ENCODE results near the gene KIAA0319L.
A peak's percentile ranks its signal among the peaks of the same experiment; 100 is the strongest.
"Not testable (repeated sequence)": the region's sequence is repeated elsewhere in the genome, so short reads cannot be mapped to it uniquely, and the experiment has no call there.

Gene KIAA0319L

DNA sequence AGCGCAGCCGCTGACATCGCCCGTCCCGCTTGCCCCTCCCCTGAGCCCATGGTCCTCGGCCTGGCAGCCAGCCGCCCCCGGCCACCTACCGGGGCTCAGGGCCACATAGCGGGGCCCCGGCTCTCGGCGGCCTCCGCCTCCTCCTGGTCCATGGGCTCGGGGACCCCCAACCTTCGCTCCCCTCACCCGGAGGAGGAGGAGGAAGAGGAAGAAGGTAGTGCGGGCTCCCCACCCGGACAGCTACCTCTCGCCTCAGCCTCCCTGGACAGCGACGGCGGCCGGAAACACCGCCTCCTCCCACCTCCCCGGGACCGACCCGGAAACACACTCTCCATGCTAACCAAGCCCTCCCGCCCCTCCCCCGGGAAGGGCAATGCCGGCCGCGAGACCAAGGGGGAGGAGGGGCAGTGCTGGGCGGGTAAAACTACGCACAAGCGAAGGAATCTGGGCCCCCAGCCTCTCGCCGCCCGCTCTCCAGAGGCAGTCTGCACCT lies at the start of gene KIAA0319L:
KIAA0319L (minus strand) TSS at position 286 of the 493 bp plus-strand sequence. CDS start 2,912 bp downstream, outside the sequence.
- peak; percentile 94 for DNase-seq

DNA sequence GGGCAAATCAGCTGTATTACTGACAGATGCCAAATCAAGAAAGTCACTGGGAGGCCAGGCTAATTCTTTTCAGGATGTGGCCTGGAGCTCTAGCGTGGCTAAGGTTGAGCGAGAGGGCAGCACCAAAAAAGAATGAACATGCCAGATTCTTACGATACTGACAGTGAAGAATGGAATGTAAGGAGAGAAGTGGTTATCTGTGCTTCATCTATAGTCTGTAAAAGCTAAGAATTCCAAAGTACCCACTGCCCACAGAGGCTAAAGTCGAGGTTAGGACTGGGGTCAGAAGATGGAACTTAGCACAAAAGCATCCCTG lies 48.6 kb upstream of the KIAA0319L start:
- DNase-seq = no peak

DNA sequence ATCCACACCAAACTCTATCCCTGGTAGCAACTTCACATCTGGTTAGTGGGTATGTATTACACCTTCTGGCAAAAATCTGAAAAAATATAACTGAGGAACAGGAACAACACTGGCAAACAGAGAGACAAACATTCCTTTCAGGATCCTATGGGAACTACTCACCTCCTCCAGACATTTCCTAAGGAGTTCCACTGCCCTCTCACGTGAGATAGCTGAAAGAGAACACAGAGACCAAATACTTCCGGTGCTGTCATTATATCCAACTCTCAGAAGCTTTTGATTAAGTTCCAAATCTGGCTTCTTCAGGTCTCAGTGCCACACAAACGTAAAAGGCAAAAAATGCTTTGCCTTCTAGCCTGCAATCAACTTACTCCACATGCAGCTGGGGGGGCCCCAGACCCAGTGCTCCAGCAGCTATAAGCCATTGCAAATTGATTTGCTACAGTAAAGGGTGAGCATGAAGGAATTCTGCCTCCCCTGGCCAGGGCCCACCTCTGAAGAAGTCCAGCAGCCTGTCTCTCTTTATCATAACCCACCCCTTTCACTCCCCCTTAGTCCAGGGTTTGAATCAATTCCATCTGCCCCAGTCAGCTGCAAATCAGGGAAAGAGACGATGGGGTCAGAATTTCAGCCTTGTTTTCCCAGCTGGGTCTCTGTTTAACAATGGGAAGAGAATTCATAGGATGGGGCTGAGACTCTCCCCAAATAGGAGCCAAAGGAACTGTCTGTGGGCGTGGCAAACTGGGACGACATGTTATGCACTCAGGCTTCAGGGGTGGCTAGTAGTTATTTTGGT lies 48.1 kb upstream of the KIAA0319L start:
- no peak for DNase-seq

DNA sequence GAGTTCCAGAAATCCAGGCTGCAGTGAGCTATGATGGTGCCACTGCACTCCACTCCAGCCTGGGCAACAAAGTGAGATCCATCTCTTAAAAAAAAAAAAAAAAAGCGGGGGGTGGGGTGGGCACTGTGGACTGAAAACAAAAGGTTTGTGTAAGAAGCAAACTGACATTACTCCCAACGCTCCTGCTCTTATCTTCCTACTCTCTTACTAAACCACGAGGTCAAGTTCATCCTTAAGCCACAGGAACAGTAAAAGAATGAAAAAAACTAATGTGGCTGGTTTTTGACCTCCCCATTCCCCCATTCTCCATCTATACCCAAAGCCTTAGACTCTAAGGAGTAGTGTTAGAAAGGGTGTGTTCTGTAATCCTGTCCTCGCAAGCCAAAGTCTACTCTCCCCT lies 46.7 kb upstream of the KIAA0319L start:
- DNase-seq = no peak

DNA sequence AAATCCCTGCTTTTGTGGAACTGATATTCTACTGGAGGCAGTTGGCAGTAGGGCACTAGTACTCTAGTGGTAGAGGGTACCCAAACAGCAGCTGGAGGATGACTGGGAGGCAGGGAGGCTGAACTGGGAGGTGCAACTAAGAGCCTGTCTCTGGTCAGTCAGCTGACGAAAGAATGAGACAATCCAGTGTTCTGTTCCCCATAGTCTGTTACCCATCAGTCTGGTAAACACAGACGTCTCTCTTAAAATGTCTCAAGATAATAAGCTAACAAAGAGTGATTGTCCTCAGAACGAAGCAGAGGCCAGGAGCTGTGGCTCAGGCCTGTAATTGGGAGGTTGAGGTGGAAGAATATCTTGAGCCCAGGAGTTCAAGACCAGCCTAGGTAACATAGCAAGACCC lies 46.3 kb upstream of the KIAA0319L start:
- no peak for DNase-seq

DNA sequence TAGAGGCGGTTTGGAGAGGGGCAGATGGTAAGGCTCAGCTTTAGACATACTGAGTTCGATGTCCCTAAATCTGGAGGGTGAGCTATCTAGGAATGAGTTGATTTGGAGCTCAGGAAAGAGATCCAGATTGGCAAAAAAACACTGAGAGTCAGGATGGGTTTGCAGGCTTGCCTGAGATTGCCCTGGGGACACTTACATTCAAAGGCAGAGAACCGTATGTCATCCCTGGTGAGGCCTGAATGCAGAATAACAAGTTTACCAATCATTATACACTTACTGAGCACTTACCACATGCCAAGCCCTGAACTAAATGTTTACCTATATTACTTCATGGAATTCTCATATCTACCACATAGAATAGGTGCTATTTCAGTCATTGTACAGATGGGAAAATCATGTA lies 43.4 kb upstream of the KIAA0319L start:
- DNase-seq = no peak

DNA sequence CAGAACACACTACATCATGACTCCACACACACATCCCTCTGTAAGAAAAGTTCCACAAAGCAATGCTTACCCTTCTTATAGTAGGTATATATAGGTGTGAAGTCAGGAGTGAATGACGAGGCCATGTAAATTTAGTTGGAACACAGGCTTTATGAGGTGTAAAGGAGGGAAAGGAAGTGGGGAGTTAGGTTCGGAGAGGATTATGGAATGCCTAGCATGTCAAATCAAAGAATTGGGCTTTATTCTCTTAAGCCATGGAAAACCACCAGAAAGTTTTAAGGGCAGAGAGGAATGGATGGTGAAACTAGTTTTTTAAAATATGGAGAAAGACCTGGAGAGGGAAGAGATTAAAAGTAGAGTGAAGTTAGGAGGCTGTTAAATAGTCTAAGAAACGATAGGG lies 42.2 kb upstream of the KIAA0319L start:
- DNase-seq = no peak

DNA sequence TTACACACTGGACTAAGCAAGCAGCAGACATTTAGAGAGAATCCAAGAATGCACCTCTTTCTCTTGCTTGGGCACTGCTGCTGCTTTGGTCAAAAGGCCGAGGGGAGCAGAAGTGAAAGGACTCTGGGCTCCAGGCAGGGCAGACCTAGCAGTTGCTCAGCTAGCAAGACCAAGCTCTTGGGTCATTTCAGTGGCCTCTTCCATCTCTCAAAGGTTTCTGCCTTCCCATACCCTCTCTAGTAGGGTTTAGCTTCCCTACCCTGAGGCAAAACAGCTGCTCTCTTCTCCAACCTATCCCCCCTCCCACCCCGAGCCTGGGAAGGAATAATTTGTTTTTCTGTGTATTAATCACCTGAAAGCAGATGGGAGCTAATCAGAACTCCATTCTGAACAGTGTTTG lies 41.7 kb upstream of the KIAA0319L start:
- no peak for DNase-seq

DNA sequence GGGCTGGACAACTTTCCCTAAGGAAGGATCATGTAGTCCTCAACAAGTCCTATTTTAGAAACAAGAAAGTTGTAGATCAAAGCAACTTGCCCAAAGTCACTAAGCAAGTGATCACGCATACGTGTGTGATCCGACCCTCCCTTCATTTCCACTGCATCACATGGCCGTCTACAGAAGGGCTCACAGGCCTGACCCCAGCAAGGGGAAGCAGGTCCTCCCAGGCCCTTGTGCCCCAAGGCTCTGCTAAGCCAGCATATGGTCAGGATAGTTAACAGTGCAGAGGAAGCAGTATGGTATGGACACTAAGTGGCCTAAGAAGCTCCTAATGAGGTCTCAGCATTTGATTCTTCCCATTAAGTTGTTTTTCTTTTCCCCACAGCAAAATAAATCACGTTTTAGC lies 40.7 kb upstream of the KIAA0319L start:
- DNase-seq = no peak

DNA sequence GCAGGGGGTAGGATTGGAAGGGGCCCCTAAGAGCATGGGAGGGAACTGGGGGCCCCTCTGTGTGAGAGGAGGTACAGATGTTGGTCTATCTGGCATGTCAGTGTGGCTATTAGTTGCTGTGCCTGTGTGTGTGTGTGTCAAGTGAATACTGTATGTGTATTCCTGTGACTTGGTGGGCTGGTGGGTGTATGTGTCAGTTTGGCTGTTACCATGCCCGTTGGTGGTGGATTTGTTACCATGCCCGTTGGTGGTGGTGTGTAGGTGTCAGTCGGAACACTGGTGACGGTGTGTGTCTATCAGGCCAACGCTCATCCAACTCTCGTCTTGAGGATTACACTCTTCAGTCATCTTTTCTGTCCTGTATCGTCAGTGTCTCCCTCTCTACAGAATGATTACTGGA lies 38.5 kb upstream of the KIAA0319L start:
- no peak for DNase-seq

DNA sequence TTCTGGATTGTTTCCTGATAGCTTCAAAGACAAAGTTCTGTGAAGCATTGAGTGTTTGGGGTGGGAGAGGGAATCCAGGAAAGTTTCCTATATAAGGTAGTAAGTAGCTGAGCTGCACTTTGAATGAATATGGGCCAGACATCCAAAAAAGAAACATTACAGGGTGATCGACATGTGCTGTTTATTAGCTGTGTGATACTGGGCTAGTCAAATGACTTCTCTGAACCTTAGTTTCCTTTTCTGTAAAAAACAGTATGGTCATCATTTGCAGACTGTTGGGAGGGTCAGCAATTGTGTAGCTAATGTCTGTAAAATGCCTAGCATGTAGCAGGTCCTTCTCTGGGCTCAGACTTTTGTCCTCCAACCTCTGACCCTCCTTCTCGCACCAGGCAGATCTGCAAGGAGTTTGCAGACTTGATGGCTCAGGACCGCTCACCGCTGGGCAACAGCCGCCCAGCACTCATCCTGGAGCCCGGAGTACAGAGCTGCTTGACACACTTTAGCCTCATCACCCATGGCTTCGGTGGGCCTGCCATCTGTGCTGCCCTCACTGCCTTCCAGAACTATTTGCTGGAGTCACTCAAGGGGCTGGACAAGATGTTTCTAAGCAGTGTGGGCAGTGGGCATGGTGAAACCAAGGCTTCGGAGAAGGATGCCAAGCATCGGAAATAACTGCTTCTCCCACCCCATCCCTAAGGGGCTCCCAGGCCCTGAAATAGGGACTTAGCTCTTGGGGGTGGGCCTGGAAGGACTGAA lies 37.0 kb upstream of the KIAA0319L start:
- DNase-seq = no peak

DNA sequence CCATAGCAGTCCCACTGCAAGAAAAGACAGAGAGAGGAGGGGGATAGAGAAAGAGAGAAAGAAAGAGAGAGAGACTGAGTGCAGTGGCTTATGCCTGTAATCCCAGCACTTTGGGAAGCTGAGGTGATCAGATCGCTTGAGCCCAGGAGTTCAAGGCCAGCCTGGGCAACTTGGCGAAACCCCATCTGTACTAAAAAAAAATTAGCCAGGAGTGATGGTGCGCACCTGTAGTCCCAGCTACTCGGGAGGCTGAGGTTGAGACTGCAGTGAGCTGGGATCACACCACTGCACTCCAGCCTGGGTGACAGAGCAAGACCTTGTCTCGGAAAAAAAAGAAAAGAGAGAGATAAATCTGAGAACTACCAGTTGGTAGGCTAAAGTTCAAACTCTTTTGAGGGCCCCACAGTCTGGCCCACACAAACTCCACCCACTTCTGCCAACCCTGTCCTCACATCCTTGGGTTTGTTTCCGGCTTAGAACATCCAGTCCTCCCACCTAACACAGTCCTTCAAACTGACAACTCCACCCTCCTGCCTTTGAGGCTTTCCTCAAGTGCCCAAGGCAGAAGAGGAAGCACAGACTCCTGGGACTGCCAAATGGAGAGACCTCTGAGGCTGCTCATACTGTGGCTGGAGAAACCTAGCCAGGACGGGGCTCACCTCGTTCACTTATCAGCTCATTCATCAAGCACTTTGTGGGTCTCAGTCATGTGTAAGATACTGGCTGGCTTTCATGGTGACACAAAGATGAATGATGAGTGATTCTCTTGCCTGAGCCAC lies 36.0 kb upstream of the KIAA0319L start:
- DNase-seq = no peak

DNA sequence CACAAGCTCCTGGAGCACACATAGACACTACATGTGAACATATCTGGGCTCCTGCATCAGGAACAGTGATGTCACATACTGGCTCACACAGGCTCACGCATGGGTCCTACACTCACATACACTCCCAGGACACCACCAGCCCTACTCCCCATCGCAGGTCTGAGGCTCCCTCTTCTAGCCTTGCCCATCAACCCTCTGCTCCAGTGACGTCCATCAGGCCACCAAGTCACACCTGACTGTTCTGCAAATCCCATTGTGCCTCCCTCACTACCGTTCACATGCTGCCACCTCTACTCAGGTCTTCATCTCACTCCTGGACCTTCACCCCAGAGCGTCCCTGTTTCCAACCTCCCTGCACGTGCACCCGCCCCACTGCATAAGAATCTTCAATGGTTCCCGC lies 34.0 kb upstream of the KIAA0319L start:
- no peak for DNase-seq

DNA sequence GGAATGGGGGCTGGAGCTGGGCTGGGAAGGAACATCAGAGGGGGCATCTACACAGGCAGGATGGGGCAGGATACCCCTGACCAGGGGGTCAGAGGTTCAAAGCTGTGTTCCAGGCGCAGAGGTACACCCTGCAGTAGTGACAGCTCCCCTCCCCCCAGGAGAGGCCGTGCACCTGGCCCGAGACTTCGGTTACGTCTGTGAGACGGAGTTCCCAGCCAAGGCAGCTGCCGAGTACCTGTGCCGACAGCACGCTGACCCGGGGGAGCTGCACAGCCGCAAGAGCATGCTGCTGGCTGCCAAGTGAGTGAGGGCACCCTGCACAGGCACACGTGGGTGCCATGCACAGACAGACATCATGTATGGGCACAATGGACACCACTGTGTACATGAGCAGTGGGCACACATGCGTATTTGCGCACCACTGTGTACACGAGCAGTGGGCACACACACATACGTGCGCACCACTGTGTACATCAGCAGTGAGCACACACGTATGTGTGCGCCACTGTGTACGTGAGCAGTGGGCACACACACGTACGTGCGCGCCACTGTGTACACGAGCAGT lies 33.4 kb upstream of the KIAA0319L start:
- DNase-seq = no peak

DNA sequence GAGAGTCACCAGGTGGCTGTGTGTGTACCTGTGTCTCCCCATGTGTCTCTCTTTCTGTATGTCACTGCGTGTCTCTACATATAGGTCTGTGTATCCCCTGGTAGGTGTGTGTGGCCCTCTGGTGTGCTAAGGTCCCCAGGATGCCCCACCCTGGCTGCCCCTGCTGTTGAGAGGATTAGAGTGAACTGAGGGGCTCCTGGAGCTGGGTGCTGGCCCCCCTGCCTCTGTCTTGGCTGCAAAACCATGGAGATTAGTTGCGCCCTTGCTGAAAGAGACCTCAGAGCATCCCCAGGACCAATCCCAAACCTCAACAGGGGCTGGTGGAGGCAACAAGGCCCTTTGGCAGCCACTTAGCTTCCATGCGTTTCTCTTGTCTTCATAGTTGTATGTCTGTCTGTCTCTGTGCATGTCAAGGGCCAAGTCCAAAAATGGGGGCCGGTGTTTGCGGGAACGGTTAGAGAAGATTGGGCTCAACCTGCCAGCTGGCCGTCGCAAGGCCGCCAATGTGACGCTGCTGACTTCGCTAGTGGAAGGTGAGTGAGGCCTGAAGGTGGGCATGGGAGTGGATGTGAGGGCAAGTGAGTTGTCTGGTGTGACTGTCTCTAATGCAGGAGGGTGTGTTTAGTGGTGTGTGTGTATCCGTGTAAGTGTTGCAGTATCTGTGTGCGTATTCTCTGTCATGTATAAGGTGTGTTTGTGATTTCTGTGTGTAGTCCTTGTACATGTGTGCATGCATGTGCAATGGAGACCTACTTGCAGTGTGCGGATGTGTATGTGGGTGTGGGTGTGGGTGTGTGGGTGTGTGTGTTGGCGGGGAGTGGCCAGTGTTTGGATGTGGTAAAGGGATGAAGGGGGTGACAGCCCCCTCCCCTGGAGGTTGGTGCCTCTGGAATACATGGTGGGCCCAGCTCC lies 32.6 kb upstream of the KIAA0319L start:
- DNase-seq = no peak

DNA sequence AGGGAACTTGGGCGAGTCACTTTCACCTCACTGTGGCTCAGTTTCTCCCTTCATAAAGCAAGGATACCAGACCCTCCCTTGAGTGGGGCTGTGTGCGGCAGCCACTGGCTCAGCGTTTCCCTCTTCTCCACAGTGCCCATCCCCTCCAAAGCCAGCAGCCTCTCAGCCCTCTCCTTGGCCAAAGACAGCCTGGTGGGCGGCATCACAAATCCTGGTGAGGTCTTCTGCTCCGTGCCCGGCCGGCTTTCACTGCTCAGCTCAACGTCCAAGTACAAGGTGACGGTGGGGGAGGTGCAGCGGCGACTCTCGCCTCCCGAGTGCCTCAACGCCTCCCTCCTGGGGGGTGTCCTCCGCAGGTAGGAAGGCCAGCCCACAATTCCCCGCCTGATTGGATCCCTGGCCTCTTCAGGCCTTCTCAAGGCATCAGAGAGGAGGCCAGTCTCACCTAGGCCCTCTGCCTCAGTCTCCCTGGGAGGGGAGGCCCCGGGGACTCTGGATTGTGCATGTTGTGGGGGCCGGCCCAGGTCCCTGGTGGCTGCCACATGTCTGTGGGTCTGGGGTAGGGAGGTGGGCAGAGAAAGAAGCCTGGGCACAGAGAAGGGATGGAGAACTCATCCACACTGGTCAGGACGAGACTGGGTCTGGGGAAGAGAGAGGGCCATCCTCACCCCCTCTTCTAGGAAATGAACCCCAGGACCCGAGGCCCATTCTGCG lies 31.2 kb upstream of the KIAA0319L start:
- no peak for DNase-seq

DNA sequence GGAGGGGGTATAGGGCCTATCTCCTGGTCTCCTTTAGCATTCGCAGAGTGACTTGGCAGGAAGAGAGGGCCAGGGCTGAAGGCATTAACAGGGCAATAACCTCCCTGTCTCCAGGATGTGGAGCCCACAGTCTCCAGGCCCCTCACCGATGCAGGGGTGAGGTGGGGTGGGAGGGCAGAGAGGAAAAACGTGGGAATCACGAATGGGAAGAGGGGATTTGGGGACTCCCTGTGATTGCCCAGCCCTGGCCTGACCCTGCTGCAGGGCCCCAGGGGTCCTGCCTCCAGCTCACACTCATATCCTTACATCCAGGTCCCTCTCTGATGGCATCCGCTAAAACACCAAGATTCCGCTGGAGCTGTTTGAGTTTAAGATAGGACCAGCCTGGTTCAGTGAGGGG lies 30.5 kb upstream of the KIAA0319L start:
- DNase-seq = no peak

DNA sequence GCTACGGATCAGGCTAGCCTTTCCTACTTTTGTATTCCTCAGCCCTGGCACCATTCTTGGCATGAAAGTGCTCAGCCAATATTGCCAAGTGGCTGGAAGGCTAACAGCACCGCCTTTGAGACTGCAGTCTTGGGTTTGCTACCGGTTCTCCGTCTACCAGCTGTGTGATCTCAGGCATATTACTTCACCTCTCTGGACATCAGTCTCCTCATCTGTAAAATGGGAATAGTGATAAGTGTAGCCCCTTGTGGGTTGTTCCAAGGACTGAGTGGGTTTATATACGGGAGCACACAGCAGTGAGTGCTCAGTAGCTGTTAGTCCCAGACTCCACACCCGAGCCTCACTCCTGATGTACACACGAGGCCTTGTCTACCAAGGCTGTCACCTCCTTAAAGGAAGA lies 29.6 kb upstream of the KIAA0319L start:
- DNase-seq = no peak

DNA sequence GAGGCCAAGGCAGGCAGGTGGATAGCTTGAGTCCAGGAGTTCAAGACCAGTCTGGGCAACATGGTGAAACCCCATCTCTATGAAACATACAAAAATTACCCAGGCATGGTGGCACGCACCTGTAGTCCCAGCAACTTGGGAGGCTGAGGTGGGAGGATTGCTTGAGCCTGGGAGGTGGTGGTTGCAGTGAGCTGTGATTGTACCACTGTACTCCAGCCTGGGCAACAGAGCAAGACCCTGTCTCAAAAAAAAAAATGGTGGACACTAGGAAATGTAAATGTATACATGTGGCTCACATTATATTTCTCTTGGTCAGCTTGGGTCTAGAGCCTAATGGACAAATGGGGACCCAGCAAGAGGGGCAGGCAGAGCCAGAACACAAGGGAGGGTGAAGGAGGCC lies 28.6 kb upstream of the KIAA0319L start:
- not testable (repeated sequence) for DNase-seq

DNA sequence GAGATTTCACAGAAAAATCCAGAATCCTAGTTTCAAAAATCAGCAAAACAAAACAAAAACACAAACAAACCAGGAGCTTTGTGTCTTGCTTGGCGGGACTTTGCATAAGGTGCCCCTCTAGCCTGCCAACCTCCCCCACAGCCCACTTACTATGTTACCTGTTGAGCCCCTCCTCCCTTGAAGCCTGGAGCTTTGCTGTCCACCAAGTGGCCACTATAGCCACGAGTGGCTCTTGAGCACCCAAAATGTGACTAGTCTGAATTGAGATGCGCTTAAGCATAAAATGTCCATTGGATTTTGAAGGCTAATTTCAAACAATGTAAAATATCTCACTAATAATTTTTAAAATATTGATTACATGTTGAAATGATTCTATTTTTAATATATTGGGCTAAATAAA lies 28.1 kb upstream of the KIAA0319L start:
- DNase-seq = no peak

DNA sequence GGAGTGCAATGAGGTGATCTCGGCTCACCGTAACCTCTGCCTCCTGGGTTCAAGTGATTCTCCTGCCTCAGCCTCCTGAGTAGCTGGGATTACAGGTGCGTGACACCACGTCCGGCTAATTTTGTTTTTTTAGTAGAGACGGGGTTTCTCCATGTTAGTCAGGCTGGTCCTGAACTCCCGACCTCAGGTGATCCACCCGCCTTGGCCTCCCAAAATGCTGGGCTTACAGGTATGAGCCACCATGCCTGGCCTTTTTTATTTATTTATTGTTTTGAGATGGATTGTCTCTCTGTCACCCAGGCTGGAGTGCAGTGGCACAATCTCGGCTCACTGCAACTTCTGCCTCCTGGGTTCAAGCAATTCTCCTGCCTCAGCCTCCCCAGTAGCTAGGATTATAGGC lies 24.4 kb upstream of the KIAA0319L start:
- not testable (repeated sequence) for DNase-seq

Data from NCI-H82 (cell line).